K562 (cell line): ENCODE results near the gene ATP13A5. TPM values are rescaled to one million over a fixed set of nuclear protein-coding genes. Genes with fewer than 3 reads are reported as not detected.

Experiments used
- CUX1 ChIP-seq: fragments of 200-800 bp; sonication (Bioruptor generic); IDR thresholded peaks from 2 replicates; pipeline ENCODE4 v1.6.1; 2016; ENCODE audit warnings: missing genetic modification characterization, missing compliant biosample characterization
- FOXP1 ChIP-seq: sonication (generic); formaldehyde crosslinking; IDR thresholded peaks from 2 replicates; pipeline ENCODE4 v1.8.0; 2022; ENCODE audit warnings: mild to moderate bottlenecking, missing genetic modification reagents
- GTF2A2 ChIP-seq: IDR thresholded peaks from 2 replicates; pipeline ENCODE4 v1.6.1; 2016; ENCODE audit warnings: mild to moderate bottlenecking, missing genetic modification characterization, missing compliant biosample characterization
- JUND ChIP-seq, 2 experiments: IDR thresholded peaks; 2 replicates in 1 of 2; 3 replicates in 1 of 2; pipeline ENCODE4 v1.6.1; 2011; ENCODE audit warnings: borderline replicate concordance in 2 of 2, low read depth in 2 of 2, low read length in 2 of 2, improper control_type of control experiment in 1 of 2, missing biosample characterization in 1 of 2, missing genetic modification characterization in 1 of 2, missing genetic modification reagents in 1 of 2
- MTF1 ChIP-seq: fragments of 250-450 bp; sonication (Bioruptor Pico); IDR thresholded peaks from 2 replicates; pipeline ENCODE4 v1.9.0; 2021; ENCODE audit warnings: moderate library complexity, mild to moderate bottlenecking, inconsistent platforms, borderline replicate concordance
- NEUROD1 ChIP-seq: fragments of 150-350 bp; IDR thresholded peaks from 2 replicates; pipeline ENCODE4 v1.6.1; 2014; ENCODE audit warnings: borderline replicate concordance, low read length, low read depth; ENCODE audit not compliant: partially characterized antibody
- PHF20 ChIP-seq: fragments of 450-650 bp; IDR thresholded peaks from 2 replicates; pipeline ENCODE4 v1.6.1; 2018; ENCODE audit not compliant: partially characterized antibody
- RUNX1 ChIP-seq: sonication (generic); IDR thresholded peaks from 2 replicates; pipeline ENCODE4 v1.6.1; 2016; ENCODE audit warnings: antibody characterized with exemption, low read depth
- ZBTB9 ChIP-seq: fragments of 450-650 bp; formaldehyde crosslinking; IDR thresholded peaks from 2 replicates; pipeline ENCODE4 v1.4.0; 2020; ENCODE audit warnings: mild to moderate bottlenecking, moderate library complexity
- ZNF699 ChIP-seq: fragments of 250-450 bp; sonication (Bioruptor Pico); IDR thresholded peaks from 2 replicates; pipeline ENCODE4 v1.8.0; 2021; ENCODE audit warnings: mild to moderate bottlenecking, moderate library complexity; ENCODE audit not compliant: insufficient replicate concordance
- polyA plus RNA-seq, 8 experiments: library from polyadenylated mRNA; depleted of rRNA in 4 of 8; stranded (reverse) in 5 of 8; unstranded in 3 of 8; fragments of >200 nt; fragmentation: Nextera tagmentation in 2 of 8; fragmentation: Illumina TruSeq in 1 of 8; extraction: Ambion mirVana in 2 of 8; extraction: Trizol in 1 of 8; gene quantifications; 2 replicates each; pipeline versions ENCODE4 v1.2.1 to v1.2.3, GENCODE V29; 2011 to 2014; ENCODE audit warnings: inconsistent platforms in 1 of 8, missing spikeins in 1 of 8
- total RNA-seq, 7 experiments: library from RNA; depleted of rRNA in 6 of 7; stranded (reverse); fragments of >200 nt in 6 of 7; fragmentation: Illumina TruSeq in 2 of 7; extraction: Trizol in 2 of 7; gene quantifications; 2 replicates each; pipeline versions ENCODE4 v1.2.1 to v1.2.3, GENCODE V29; 2011 to 2021; ENCODE audit warnings: low replicate concordance in 1 of 7

Gene ATP13A5
- total and polyA plus RNA-seq, 9 of the 15 experiments (the other 6 are each of a cell fraction or from before 2014, with no cell fraction given) = not detected

GRCh38 chr3:193377591-193377990 lies 962 bp downstream of the ATP13A5 start (continued):
- TF ChIP-seq PHF20 (no peak), CUX1 (no peak), MTF1 (no peak), RUNX1 (no peak), ZBTB9 (CRISPR knock-in tag) (no peak), GTF2A2 (tag) (no peak), NEUROD1 (no peak), JUND (IDR thresholded peaks at IDR 0.05; ENCODE audit: borderline replicate concordance, low read depth, low read length) (no peak), JUND (tag; IDR thresholded peaks at IDR 0.05; ENCODE audit: borderline replicate concordance, low read depth, low read length) (no peak), ZNF699 (CRISPR knock-in tag) (no peak), FOXP1 (no peak)
